ENCODE data around the gene WDR7.

WDR7 gene

DNA sequence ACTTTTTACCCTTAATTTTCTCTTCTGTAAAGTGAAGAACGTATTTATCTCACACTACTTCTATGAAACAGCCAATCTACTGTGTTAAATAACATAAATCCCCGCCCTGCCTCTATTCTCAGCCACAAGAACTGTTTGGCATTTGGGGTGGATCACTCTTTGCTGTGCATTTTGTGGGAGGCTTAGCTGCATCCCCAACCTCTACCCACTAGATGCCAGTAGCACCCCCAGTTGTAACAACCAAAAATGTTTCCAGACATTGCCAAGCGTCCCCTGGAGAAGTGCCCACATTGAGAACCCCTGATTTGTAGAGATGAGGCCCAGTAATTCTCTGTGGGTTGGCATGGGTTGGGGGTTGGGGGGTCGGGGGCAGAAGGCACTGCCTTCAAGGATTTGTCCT lies 401.0 kb downstream of the WDR7 start:
- H2BK15ac ChIP-seq (replicated peaks; ENCODE audit: low read depth): no peak overlapping the region
- H4K8ac ChIP-seq (ENCODE audit: low read depth, low read length): no peak overlapping the region
- H2AK5ac ChIP-seq (ENCODE audit: low read length): no peak overlapping the region
- WGBS (ENCODE audit: extremely low coverage, insufficient coverage, low lambda C conversion rate): no CpG with 5 or more reads among the region's 4 CpGs
- H3K79me1 ChIP-seq (ENCODE audit: low read length): no peaks in the 10 kb centered on the region
- H3K79me2 ChIP-seq (ENCODE audit: control insufficient read depth, insufficient read depth, low read length): no peaks in the 10 kb centered on the region
- H3K4me2 ChIP-seq (ENCODE audit: low read length): no peak overlapping the region
- no peaks in the 10 kb centered on the region for H3K36me3 ChIP-seq (ENCODE audit: control insufficient read depth, insufficient read depth, low read length)
- H3K27me3 ChIP-seq (ENCODE audit: insufficient read depth, low read length, poor library complexity): no peaks in the 10 kb centered on the region
- no peak overlapping the region for H3K56ac ChIP-seq (ENCODE audit: low read length)
- no peak overlapping the region for H2BK120ac ChIP-seq (ENCODE audit: low read depth, low read length)
- H2BK5ac ChIP-seq (ENCODE audit: low read length): no peak overlapping the region
- H3K23ac ChIP-seq (ENCODE audit: low read length): no peak overlapping the region
- H3K27ac ChIP-seq (ENCODE audit: low read depth, low read length): no peak overlapping the region
- H3K4ac ChIP-seq (ENCODE audit: low read depth, low read length): peak overlapping the region; percentile 11
- DNase-seq: no peak
- H3K18ac ChIP-seq (ENCODE audit: low read length): peak overlapping the region; percentile 22
- H3K4me3 ChIP-seq (ENCODE audit: low read length): no peak overlapping the region
- peaks cover 3% of the 10 kb centered on the region for H3K4me1 ChIP-seq (ENCODE audit: control insufficient read depth, low read depth, low read length)
- H4K5ac ChIP-seq (ENCODE audit: low read length): no peak overlapping the region
- H3K9ac ChIP-seq (ENCODE audit: low read length): no peak overlapping the region

DNA sequence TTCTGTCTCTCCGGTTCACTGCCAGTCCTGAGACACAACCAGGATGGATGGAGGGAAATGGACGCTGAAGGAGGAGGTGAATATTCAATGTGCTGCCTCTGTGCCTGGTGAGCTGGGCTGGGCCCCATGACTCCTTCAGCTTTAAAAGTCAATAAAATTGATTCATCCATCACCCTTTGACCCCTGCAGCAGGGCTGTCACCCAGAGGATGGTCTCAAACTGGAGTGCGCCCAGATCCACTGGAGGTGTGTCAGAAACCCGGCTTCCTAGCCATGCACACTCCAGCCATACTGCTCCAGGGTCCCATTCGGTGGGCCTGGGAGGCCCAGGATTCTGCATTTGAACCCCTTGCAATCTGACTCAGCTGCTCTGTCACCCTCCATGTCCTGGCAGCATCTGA lies 401.6 kb downstream of the WDR7 start:
- Histone ChIP-seq H3K18ac (ENCODE audit: low read length) (no peak overlapping the region), H3K9ac (ENCODE audit: low read length) (no peak overlapping the region), H3K79me1 (ENCODE audit: low read length) (no peaks in the 10 kb centered on the region), H3K27ac (ENCODE audit: low read depth, low read length) (no peak overlapping the region), H2BK120ac (ENCODE audit: low read depth, low read length) (no peak overlapping the region), H3K4me1 (ENCODE audit: control insufficient read depth, low read depth, low read length) (peaks cover 3% of the 10 kb centered on the region), H3K27me3 (ENCODE audit: insufficient read depth, low read length, poor library complexity) (no peaks in the 10 kb centered on the region), H3K56ac (ENCODE audit: low read length) (no peak overlapping the region), H2BK15ac (replicated peaks; ENCODE audit: low read depth) (no peak overlapping the region), H4K8ac (ENCODE audit: low read depth, low read length) (no peak overlapping the region), H3K4me3 (ENCODE audit: low read length) (no peak overlapping the region), H3K4ac (ENCODE audit: low read depth, low read length) (no peak overlapping the region), H3K36me3 (ENCODE audit: control insufficient read depth, insufficient read depth, low read length) (no peaks in the 10 kb centered on the region), H4K5ac (ENCODE audit: low read length) (no peak overlapping the region), H3K79me2 (ENCODE audit: control insufficient read depth, insufficient read depth, low read length) (no peaks in the 10 kb centered on the region), H2AK5ac (ENCODE audit: low read length) (no peak overlapping the region), H3K23ac (ENCODE audit: low read length) (no peak overlapping the region), H2BK5ac (ENCODE audit: low read length) (no peak overlapping the region), H3K4me2 (ENCODE audit: low read length) (no peak overlapping the region)
- no CpG with 5 or more reads among the region's 5 CpGs for WGBS (ENCODE audit: extremely low coverage, insufficient coverage, low lambda C conversion rate)
- DNase-seq: no peak

DNA sequence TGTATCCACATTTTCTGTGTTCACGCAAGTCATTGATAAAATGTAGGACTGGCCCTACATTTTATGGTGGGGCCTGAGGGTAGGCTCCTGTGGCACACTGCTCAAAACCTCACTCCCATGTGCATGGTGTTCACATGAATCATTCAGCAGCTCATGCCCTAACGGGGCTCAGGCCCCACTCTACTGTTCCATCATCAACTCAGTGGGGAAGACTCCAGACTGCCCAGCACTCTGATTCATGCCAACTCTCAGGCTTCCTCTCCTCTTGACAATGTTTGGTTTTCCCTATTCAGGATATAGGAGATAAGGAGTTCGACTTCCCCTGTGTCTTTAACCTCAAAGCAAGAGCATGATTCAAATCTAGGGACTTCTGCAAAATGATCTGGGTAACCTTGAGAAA lies 403.7 kb downstream of the WDR7 start:
- H3K18ac ChIP-seq (ENCODE audit: low read length): no peak overlapping the region
- H3K79me2 ChIP-seq (ENCODE audit: control insufficient read depth, insufficient read depth, low read length): no peaks in the 10 kb centered on the region
- H2AK5ac ChIP-seq (ENCODE audit: low read length): no peak overlapping the region
- H2BK120ac ChIP-seq (ENCODE audit: low read depth, low read length): no peak overlapping the region
- no peak overlapping the region for H4K8ac ChIP-seq (ENCODE audit: low read depth, low read length)
- H3K9ac ChIP-seq (ENCODE audit: low read length): no peak overlapping the region
- no peak overlapping the region for H2BK15ac ChIP-seq (replicated peaks; ENCODE audit: low read depth)
- no peak overlapping the region for H2BK5ac ChIP-seq (ENCODE audit: low read length)
- no peak overlapping the region for H3K4ac ChIP-seq (ENCODE audit: low read depth, low read length)
- no peak for DNase-seq
- H3K4me2 ChIP-seq (ENCODE audit: low read length): no peak overlapping the region
- H3K4me1 ChIP-seq (ENCODE audit: control insufficient read depth, low read depth, low read length): peaks cover 3% of the 10 kb centered on the region
- no peak overlapping the region for H3K56ac ChIP-seq (ENCODE audit: low read length)
- H4K5ac ChIP-seq (ENCODE audit: low read length): no peak overlapping the region
- H3K23ac ChIP-seq (ENCODE audit: low read length): no peak overlapping the region
- no peak overlapping the region for H3K4me3 ChIP-seq (ENCODE audit: low read length)
- no peaks in the 10 kb centered on the region for H3K36me3 ChIP-seq (ENCODE audit: control insufficient read depth, insufficient read depth, low read length)
- H3K79me1 ChIP-seq (ENCODE audit: low read length): no peaks in the 10 kb centered on the region
- H3K27ac ChIP-seq (ENCODE audit: low read depth, low read length): no peak overlapping the region
- no CpG with 5 or more reads among the region's 3 CpGs for WGBS (ENCODE audit: extremely low coverage, insufficient coverage, low lambda C conversion rate)
- H3K27me3 ChIP-seq (ENCODE audit: insufficient read depth, low read length, poor library complexity): no peaks in the 10 kb centered on the region

DNA sequence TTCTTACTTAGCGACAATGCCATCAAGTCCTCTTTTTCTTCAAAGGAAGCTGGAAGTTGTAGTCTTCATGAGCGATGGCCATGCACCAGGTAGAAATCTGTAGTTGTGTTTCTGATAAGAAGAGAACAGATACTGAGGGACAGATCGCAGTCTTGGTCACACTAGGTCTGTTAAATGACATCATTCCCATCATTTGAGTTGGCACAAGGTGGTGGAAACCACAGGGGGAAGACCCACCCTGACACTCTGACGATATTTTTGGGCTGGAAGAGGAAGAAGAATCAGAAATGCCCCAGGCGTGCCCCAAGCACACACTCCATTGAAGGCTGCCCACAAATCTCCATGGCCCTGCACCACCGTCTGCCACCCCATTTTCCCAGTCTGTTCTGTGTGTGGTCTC lies 406.7 kb downstream of the WDR7 start:
- H4K5ac ChIP-seq (ENCODE audit: low read length): no peak overlapping the region
- H3K56ac ChIP-seq (ENCODE audit: low read length): no peak overlapping the region
- no peak overlapping the region for H3K27ac ChIP-seq (ENCODE audit: low read depth, low read length)
- H3K9ac ChIP-seq (ENCODE audit: low read length): no peak overlapping the region
- H3K4me1 ChIP-seq (ENCODE audit: control insufficient read depth, low read depth, low read length): no peaks in the 10 kb centered on the region
- H4K8ac ChIP-seq (ENCODE audit: low read depth, low read length): no peak overlapping the region
- H2BK5ac ChIP-seq (ENCODE audit: low read length): no peak overlapping the region
- no CpG with 5 or more reads among the region's 6 CpGs for WGBS (ENCODE audit: extremely low coverage, insufficient coverage, low lambda C conversion rate)
- no peak overlapping the region for H2BK15ac ChIP-seq (replicated peaks; ENCODE audit: low read depth)
- H3K36me3 ChIP-seq (ENCODE audit: control insufficient read depth, insufficient read depth, low read length): no peaks in the 10 kb centered on the region
- H3K79me1 ChIP-seq (ENCODE audit: low read length): no peaks in the 10 kb centered on the region
- H3K4me2 ChIP-seq (ENCODE audit: low read length): no peak overlapping the region
- DNase-seq: no peak
- no peak overlapping the region for H3K18ac ChIP-seq (ENCODE audit: low read length)
- no peak overlapping the region for H3K4ac ChIP-seq (ENCODE audit: low read depth, low read length)
- H3K27me3 ChIP-seq (ENCODE audit: insufficient read depth, low read length, poor library complexity): no peaks in the 10 kb centered on the region
- H3K79me2 ChIP-seq (ENCODE audit: control insufficient read depth, insufficient read depth, low read length): no peaks in the 10 kb centered on the region
- H2BK120ac ChIP-seq (ENCODE audit: low read depth, low read length): no peak overlapping the region
- no peak overlapping the region for H2AK5ac ChIP-seq (ENCODE audit: low read length)
- H3K23ac ChIP-seq (ENCODE audit: low read length): no peak overlapping the region
- H3K4me3 ChIP-seq (ENCODE audit: low read length): no peak overlapping the region

DNA sequence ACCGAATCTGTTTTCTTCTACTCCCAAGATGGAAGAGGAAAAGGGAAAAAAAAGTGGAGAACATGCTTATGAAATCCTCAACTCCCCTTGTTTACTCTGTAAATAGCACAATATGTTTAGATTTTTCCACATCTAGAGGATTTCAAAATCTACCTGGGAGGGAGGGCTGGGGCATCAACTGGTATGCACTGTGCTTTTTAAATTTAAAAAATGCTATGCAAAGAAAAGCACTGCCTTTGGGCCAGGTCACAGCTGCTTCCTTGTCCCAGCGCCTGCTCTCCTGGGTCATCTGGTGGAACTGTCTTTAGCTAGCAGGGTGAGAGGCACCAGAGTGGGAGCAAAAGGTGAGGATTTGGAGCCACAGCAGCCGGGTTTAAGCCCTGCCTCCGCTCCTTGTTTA lies 407.6 kb downstream of the WDR7 start:
- no peak overlapping the region for H4K8ac ChIP-seq (ENCODE audit: low read depth, low read length)
- H3K56ac ChIP-seq (ENCODE audit: low read length): no peak overlapping the region
- H3K4ac ChIP-seq (ENCODE audit: low read depth, low read length): no peak overlapping the region
- H3K23ac ChIP-seq (ENCODE audit: low read length): no peak overlapping the region
- no peak overlapping the region for H3K27ac ChIP-seq (ENCODE audit: low read depth, low read length)
- no peaks in the 10 kb centered on the region for H3K36me3 ChIP-seq (ENCODE audit: control insufficient read depth, insufficient read depth, low read length)
- WGBS (ENCODE audit: extremely low coverage, insufficient coverage, low lambda C conversion rate): no CpG with 5 or more reads among the region's 4 CpGs
- no peaks in the 10 kb centered on the region for H3K4me1 ChIP-seq (ENCODE audit: control insufficient read depth, low read depth, low read length)
- no peak overlapping the region for H3K18ac ChIP-seq (ENCODE audit: low read length)
- no peaks in the 10 kb centered on the region for H3K27me3 ChIP-seq (ENCODE audit: insufficient read depth, low read length, poor library complexity)
- DNase-seq: no peak
- no peak overlapping the region for H2BK120ac ChIP-seq (ENCODE audit: low read depth, low read length)
- no peak overlapping the region for H4K5ac ChIP-seq (ENCODE audit: low read length)
- H2BK15ac ChIP-seq (replicated peaks; ENCODE audit: low read depth): no peak overlapping the region
- H3K79me1 ChIP-seq (ENCODE audit: low read length): no peaks in the 10 kb centered on the region
- no peak overlapping the region for H3K4me3 ChIP-seq (ENCODE audit: low read length)
- no peaks in the 10 kb centered on the region for H3K79me2 ChIP-seq (ENCODE audit: control insufficient read depth, insufficient read depth, low read length)
- no peak overlapping the region for H2BK5ac ChIP-seq (ENCODE audit: low read length)
- no peak overlapping the region for H3K9ac ChIP-seq (ENCODE audit: low read length)
- H2AK5ac ChIP-seq (ENCODE audit: low read length): no peak overlapping the region
- no peak overlapping the region for H3K4me2 ChIP-seq (ENCODE audit: low read length)

DNA sequence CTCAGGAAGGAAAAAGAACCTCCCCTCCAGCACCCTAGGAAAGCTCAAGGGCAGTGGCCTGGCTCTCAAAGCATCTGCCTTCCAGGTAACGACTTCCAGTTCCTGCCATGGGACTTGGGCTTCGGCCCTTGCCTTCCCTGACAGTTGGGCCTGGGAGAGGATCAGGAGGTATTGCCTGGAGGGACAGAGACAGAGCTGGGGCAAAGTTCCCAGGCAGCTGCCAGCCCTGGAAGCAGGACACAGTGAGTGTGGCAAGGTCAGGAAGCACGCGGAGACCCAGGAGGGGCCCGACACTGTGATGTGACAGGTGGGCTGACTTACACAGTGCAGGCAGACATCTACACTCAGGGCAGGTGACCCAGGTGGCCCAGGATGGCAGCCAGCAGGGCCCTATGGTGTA lies 408.2 kb downstream of the WDR7 start:
- WGBS (ENCODE audit: extremely low coverage, insufficient coverage, low lambda C conversion rate): no CpG with 5 or more reads among the region's 5 CpGs
- H3K4me1 ChIP-seq (ENCODE audit: control insufficient read depth, low read depth, low read length): peaks cover 2% of the 10 kb centered on the region
- H3K18ac ChIP-seq (ENCODE audit: low read length): no peak overlapping the region
- H3K4ac ChIP-seq (ENCODE audit: low read depth, low read length): no peak overlapping the region
- no peak overlapping the region for H2AK5ac ChIP-seq (ENCODE audit: low read length)
- no peak overlapping the region for H3K4me2 ChIP-seq (ENCODE audit: low read length)
- H3K79me1 ChIP-seq (ENCODE audit: low read length): no peaks in the 10 kb centered on the region
- H3K27ac ChIP-seq (ENCODE audit: low read depth, low read length): no peak overlapping the region
- no peak overlapping the region for H3K4me3 ChIP-seq (ENCODE audit: low read length)
- H2BK15ac ChIP-seq (replicated peaks; ENCODE audit: low read depth): no peak overlapping the region
- no peaks in the 10 kb centered on the region for H3K36me3 ChIP-seq (ENCODE audit: control insufficient read depth, insufficient read depth, low read length)
- no peak overlapping the region for H3K56ac ChIP-seq (ENCODE audit: low read length)
- no peak overlapping the region for H3K23ac ChIP-seq (ENCODE audit: low read length)
- no peak overlapping the region for H2BK120ac ChIP-seq (ENCODE audit: low read depth, low read length)
- no peaks in the 10 kb centered on the region for H3K27me3 ChIP-seq (ENCODE audit: insufficient read depth, low read length, poor library complexity)
- H3K9ac ChIP-seq (ENCODE audit: low read length): no peak overlapping the region
- H4K8ac ChIP-seq (ENCODE audit: low read depth, low read length): no peak overlapping the region
- H4K5ac ChIP-seq (ENCODE audit: low read length): no peak overlapping the region
- no peak for DNase-seq
- no peak overlapping the region for H2BK5ac ChIP-seq (ENCODE audit: low read length)
- no peaks in the 10 kb centered on the region for H3K79me2 ChIP-seq (ENCODE audit: control insufficient read depth, insufficient read depth, low read length)

All from mesendoderm (in vitro differentiated cells).